AG09319 (cell line): Measurements from ENCODE around the gene C20orf141.

Source experiments
- DNase-seq: peaks from one replicate; pipeline ENCODE4 v3.0.0-alpha.2; 2010; ENCODE audit warnings: low read depth; ENCODE audit errors: extremely low read depth
- TF ChIP-seq, protein P1 (sequence below): IDR thresholded peaks from 2 replicates; pipeline ENCODE4 v1.5.1; 2011; ENCODE audit warnings: low read depth, mild to moderate bottlenecking, inconsistent platforms, low read length, moderate library complexity

C20orf141 gene

DNA sequence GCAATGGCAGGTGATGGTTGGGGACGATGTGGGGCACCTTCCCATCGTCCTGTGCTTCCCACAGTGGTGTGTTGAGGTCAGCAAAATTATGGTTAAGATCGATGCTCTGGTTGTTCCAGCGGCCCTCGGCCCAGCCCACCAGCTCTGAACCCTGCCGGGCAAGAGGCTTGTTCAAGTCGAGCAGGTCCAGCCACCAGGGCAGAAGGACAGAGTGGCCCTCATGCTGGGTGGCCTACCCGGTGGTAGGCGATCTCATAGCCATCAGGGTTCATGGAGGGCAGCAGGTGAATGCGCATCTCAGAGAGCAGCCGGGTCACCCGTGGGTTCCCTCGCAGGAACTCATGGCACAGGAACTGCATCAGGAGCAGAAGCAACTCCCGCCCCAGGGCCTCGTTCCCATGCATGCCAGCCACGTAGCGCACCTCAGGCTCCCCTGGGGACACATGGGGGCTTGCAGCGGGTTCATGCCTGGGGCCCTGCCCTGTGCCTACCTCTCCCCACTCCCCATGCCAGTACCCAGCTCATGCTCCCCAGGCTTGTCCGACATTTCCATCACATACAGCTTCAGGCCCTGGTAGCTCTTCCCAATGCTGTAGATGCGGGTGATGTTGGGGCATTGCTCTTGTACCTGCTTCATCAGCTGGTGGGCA is 18.7 kb upstream of the C20orf141 start:
- no peak for DNase-seq
- TF ChIP-seq, protein P1, sequence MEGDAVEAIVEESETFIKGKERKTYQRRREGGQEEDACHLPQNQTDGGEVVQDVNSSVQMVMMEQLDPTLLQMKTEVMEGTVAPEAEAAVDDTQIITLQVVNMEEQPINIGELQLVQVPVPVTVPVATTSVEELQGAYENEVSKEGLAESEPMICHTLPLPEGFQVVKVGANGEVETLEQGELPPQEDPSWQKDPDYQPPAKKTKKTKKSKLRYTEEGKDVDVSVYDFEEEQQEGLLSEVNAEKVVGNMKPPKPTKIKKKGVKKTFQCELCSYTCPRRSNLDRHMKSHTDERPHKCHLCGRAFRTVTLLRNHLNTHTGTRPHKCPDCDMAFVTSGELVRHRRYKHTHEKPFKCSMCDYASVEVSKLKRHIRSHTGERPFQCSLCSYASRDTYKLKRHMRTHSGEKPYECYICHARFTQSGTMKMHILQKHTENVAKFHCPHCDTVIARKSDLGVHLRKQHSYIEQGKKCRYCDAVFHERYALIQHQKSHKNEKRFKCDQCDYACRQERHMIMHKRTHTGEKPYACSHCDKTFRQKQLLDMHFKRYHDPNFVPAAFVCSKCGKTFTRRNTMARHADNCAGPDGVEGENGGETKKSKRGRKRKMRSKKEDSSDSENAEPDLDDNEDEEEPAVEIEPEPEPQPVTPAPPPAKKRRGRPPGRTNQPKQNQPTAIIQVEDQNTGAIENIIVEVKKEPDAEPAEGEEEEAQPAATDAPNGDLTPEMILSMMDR, result no peak

DNA sequence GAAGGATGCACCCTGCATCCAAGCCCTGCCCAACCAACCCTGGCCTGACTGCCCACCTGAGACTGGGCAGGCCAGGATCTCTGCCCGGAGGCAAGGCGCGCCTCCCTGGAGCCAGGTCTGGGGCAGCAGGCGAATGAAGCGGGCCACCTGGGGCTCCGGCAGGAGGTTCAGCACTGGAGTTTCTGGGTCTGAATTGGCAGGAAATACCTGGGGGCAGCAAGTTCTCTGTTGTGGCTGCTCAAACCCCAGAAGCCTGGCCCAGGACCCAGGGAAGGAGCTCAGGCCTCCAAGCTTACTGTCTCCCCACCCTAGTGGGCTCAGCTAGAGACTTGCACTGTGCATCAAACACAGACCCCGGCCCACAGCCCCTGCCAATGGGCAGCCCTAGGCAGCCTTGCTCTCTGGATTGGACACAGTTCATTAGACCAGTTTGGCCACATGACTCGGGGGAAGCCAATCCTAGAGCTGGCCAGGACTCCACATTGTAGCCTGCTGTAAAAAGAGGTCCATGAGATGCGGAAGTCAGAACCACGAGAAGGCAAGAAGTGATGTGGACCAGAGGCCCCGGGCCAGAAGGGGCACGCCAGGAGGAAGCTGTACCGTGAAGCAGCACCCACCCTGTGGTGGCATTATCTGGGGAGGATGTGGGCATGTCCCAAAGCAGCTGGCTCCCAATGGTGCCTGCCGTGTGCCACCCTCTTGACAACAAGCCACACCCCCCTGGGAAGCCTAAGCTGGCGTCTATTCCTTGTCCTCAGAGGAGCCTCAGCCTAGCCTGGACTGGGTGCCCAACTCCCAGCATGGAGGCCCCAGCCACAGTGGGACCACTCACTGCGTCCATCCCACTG is 17.4 kb upstream of the C20orf141 start:
- no peak for DNase-seq
- TF ChIP-seq, protein P1, result no peak

DNA sequence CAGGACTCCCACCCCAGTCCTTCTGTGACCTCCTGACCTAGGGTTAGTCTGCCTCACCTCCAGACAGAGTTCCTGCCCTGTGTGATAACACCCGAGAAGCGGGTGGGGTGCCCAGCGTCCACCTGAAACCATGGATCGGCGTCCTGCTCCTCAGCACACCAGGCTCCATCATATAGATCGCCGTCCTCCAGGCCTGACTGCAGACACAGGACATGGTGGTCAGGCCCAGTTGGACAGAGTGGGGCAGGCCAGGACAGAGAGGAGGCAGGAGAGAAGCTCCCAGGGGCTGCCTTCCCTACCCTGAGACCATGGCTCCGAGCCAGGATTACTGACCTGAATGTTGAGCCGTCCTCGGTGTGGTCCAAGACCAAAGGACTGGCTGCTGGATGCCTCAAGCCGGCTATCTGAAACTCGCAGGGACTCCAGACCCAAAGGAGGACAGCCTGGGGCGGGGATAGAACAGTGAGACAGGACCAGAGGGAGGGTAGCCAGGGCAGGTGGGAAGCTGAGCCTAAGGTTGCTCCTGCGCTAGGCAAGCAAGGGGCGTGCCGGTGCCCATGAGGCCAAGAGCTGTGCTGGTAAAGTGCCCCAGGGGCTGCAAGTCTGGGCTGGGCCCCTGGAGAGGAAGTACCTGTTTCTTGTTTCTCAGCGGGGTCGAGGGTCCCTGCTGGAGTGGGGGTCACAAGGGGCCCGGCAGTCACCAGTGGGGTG is 16.5 kb upstream of the C20orf141 start:
- TF ChIP-seq, protein P1, result no peak
- no peak for DNase-seq

DNA sequence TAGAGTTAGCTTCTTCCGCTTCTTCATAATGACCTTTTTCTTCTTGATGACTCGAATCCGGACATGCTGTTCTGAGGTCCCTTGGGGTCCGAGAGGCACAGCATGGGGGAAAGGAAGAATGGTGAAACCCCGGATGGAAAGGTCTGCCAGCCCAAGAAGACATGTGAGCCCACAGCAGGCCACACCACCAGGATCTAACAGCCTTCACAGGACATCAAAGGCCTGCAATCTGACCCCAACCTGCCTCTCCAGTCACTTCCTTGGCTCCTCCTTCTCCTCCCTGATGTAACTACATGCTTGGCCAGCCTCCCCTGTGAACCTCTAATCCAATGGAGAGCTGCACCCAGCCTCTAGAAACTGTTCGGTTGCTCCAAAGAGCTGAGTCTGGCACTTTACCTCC is 16.0 kb upstream of the C20orf141 start:
- no peak for DNase-seq
- TF ChIP-seq, protein P1, result no peak

DNA sequence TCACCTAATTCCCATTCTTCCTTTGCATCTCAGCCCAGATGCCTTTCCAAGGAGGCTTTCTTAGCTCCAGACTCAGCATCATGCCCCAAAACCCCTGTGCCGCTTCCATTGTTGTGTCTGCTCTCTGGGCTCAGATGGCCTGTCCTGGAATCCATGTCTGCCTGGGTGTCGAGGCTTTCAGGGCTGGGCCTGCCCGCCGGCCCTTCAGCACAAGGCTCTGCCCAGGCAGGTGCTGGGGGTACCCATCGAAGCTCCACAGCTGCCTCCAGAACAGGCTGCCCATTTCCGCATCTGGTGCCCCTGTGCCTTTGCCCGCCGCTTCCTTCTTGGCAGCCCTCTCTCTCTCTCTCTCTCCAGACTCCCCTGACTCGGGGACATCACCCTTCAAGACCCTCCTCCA is 15.5 kb upstream of the C20orf141 start:
- TF ChIP-seq, protein P1, result no peak
- no peak for DNase-seq

DNA sequence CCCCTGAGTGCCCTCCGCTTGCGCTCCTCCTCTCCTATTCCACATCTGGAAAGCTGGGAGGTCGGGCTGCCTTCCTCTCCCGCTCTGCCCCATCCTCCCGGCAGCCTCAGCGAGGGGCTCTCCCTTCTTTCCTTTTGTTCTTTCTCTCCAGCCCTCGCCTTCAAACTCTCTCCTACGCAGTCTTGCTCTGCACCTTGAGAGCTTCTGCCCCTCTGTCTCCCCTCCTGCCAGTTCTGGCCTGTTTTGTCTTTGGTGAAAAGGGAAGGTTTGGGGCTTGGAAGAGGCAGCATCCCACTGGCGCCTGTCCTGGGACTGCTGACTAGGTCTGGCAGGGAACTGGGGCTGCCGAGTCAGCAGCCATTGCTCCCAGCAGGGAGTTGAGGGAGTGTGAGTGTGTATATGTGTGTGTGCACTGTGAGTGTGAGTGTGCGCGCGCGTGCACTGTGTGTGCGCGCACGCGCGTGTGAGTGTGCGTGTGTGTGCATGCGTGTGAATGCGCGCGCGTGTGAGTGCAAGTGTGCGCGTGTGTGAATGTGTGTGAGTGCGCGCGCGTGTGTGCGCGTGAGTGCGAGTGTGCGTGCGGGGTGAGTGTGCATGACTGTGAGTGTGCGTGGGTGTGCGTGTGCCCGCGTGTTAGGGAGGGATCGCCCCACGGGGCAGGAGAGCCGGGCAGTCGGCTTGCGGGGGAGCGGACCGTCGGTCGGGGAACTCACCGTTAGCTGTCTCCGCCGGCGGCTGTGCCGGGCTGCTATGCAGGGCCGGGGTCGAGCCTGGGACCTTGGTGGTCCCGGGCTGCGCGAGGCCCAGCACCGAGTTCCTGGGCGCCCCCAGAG is 14.9 kb upstream of the C20orf141 start:
- DNase-seq, result no peak
- TF ChIP-seq, protein P1, result no peak
